SU-DHL-6 (cell line): ENCODE results near the gene PRRG2.

Experiments
- H2AFZ ChIP-seq: fragments of 200-600 bp; sonication (generic); 2 replicates; pipeline ENCODE4 v1.6.1; 2014; ENCODE audit warnings: low read depth, mild to moderate bottlenecking, moderate library complexity, mixed read lengths, antibody characterized with exemption, low read length; ENCODE audit not compliant: severe bottlenecking
- H3F3A ChIP-seq: fragments of 200-600 bp; shearing (Covaris generic); 2 replicates; pipeline ENCODE4 v1.6.0; 2016; ENCODE audit warnings: antibody characterized with exemption, mild to moderate bottlenecking; ENCODE audit not compliant: insufficient read depth
- H3K27ac ChIP-seq: fragments of 200-600 bp; sonication (generic); 2 replicates; pipeline ENCODE4 v1.5.1; 2016; ENCODE audit warnings: low read depth, mild to moderate bottlenecking, low read length, moderate library complexity, mixed read lengths
- H3K27me3 ChIP-seq: fragments of 200-600 bp; sonication (generic), shearing (Covaris generic); 2 replicates; pipeline ENCODE4 v1.6.0; 2014; ENCODE audit warnings: mild to moderate bottlenecking, low read length
- H3K36me3 ChIP-seq: fragments of 200-600 bp; sonication (generic); 2 replicates; pipeline ENCODE4 v1.6.1; 2014; ENCODE audit warnings: mild to moderate bottlenecking, low read length, mixed read lengths
- H3K4me2 ChIP-seq: fragments of 300-600, 200-600 bp; shearing (Covaris generic), sonication (generic); 2 replicates; pipeline ENCODE4 v1.6.0; 2014; ENCODE audit warnings: low read length, low read depth, mild to moderate bottlenecking; ENCODE audit not compliant: poor library complexity, severe bottlenecking
- H3K4me3 ChIP-seq: fragments of 200-600 bp; sonication (generic); 2 replicates; pipeline ENCODE4 v1.5.1; 2014; ENCODE audit warnings: antibody characterized with exemption, low read length, mild to moderate bottlenecking, mixed read lengths; ENCODE audit not compliant: insufficient read depth, poor library complexity, severe bottlenecking
- H3K79me2 ChIP-seq: fragments of 200-600 bp; sonication (generic); 2 replicates; pipeline ENCODE4 v1.6.1; 2014; ENCODE audit warnings: mild to moderate bottlenecking, low read length, moderate library complexity; ENCODE audit not compliant: insufficient read depth
- H3K9ac ChIP-seq: fragments of 200-600 bp; sonication (generic); 2 replicates; pipeline ENCODE4 v1.7.0; 2014; ENCODE audit warnings: mild to moderate bottlenecking, low read length
- H3K9me2 ChIP-seq: fragments of 200-600 bp; sonication (generic); replicated peaks from 2 replicates; pipeline ENCODE4 v1.6.1; 2014; ENCODE audit warnings: low read length; ENCODE audit not compliant: insufficient read depth
- H3K9me3 ChIP-seq: fragments of 200-600 bp; sonication (generic); 2 replicates; pipeline ENCODE4 v1.6.1; 2014; ENCODE audit warnings: low read length, mixed read lengths; ENCODE audit not compliant: insufficient read depth
- H4K20me1 ChIP-seq: fragments of 200-600 bp; sonication (generic); 2 replicates; pipeline ENCODE4 v1.6.1; 2014; ENCODE audit warnings: low read depth, mild to moderate bottlenecking, antibody characterized with exemption, low read length, moderate library complexity, mixed read lengths
- CTCF ChIP-seq: fragments of 200-600 bp; sonication (generic); IDR thresholded peaks from one replicate; pipeline ENCODE4 v1.5.1; 2017; ENCODE audit warnings: antibody characterized with exemption, mild to moderate bottlenecking, low read length, moderate library complexity; ENCODE audit not compliant: insufficient read depth, poor library complexity, severe bottlenecking
- EZH2phosphoT487 ChIP-seq: fragments of 200-600 bp; sonication (generic), shearing (Covaris generic); conservative IDR thresholded peaks from 2 replicates; pipeline ENCODE4 v1.6.1; 2018; ENCODE audit warnings: mild to moderate bottlenecking, antibody characterized with exemption, low read length, moderate library complexity, mixed read lengths

PRRG2 gene

DNA sequence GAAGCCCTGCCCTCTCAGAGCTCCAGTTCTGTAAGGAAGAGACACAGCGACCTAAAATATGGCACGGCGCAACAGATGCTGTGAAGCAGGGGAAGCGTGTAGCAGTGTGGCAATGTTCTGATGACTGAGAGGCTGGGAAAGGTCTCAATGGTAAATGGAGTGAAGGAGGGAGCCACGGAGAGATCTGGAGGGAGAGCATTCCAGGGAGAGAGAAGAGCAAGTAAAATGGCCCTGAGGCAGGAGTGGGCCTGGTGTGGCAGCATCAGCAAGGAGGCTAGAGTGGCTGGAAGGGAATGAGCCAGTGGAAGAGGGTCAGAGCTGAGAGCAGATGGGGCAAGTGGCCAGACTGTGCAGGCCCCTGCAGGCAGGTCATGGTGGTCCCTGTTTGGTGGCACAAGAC, 37.0 kb upstream of the PRRG2 start:
- Histone ChIP-seq H3K9me3 (no peaks in the 10 kb centered on the region), H3K4me2 (no peak overlapping the region), H4K20me1 (no peaks in the 10 kb centered on the region), H3K36me3 (no peaks in the 10 kb centered on the region), H3K79me2 (no peaks in the 10 kb centered on the region), H3K27me3 (no peaks in the 10 kb centered on the region), H2AFZ (no peak overlapping the region), H3K9me2 (no peaks in the 10 kb centered on the region), H3K9ac (no peak overlapping the region), H3F3A (no peaks in the 10 kb centered on the region), H3K4me3 (no peak overlapping the region), H3K27ac (no peak overlapping the region)
- TF ChIP-seq CTCF = no peak
- no peak for TF ChIP-seq EZH2phosphoT487

- no peaks in the 10 kb centered on the region for H4K20me1 ChIP-seq
- H3K79me2 ChIP-seq = no peaks in the 10 kb centered on the region
- no peak overlapping the region for H3K9ac ChIP-seq
- H3F3A ChIP-seq = no peaks in the 10 kb centered on the region
- no peak overlapping the region for H3K4me3 ChIP-seq
- H3K4me2 ChIP-seq = no peak overlapping the region
- H3K27ac ChIP-seq = no peak overlapping the region
- TF ChIP-seq EZH2phosphoT487 (no peak), CTCF (peak; percentile 52)
- H3K9me3 ChIP-seq = no peaks in the 10 kb centered on the region
- no peaks in the 10 kb centered on the region for H3K9me2 ChIP-seq
- H2AFZ ChIP-seq = no peak overlapping the region
- H3K36me3 ChIP-seq = no peaks in the 10 kb centered on the region
- H3K27me3 ChIP-seq = no peaks in the 10 kb centered on the region
These were observed 34.1 kb upstream of the PRRG2 start for GRCh38 chr19:49546825-49547565.

- Histone ChIP-seq H3K79me2 (no peaks in the 10 kb centered on the region), H3K27me3 (no peaks in the 10 kb centered on the region), H2AFZ (no peak overlapping the region), H3K9me3 (no peaks in the 10 kb centered on the region), H3K36me3 (no peaks in the 10 kb centered on the region), H3K9me2 (no peaks in the 10 kb centered on the region), H3K4me3 (no peak overlapping the region), H3K27ac (no peak overlapping the region), H3K9ac (no peak overlapping the region), H4K20me1 (no peaks in the 10 kb centered on the region), H3K4me2 (no peak overlapping the region), H3F3A (no peaks in the 10 kb centered on the region)
- TF ChIP-seq CTCF (no peak), EZH2phosphoT487 (no peak)
These were observed 32.1 kb upstream of the PRRG2 start for GRCh38 chr19:49549045-49549444.
